Uterus (tissue), 2 donors: ENCODE measurements around the gene CAND2.

Experiments
- CTCF ChIP-seq, 4 experiments: fragments of 200-600 bp in 2 of 4; fragments of 450-650 bp in 2 of 4; sonication (generic) in 2 of 4; IDR thresholded peaks; one replicate each; pipeline ENCODE4 v1.5.1; 2016 to 2019; ENCODE audit warnings: antibody characterized with exemption in 4 of 4, mild to moderate bottlenecking in 2 of 4, moderate library complexity in 1 of 4
- POLR2A ChIP-seq, 2 donors: fragments of 450-650 bp; IDR thresholded peaks; one replicate each; pipeline ENCODE4 v1.6.1; 2016; ENCODE audit warnings: antibody characterized with exemption in 2 of 2, mild to moderate bottlenecking in 1 of 2, moderate library complexity in 1 of 2

DNA sequence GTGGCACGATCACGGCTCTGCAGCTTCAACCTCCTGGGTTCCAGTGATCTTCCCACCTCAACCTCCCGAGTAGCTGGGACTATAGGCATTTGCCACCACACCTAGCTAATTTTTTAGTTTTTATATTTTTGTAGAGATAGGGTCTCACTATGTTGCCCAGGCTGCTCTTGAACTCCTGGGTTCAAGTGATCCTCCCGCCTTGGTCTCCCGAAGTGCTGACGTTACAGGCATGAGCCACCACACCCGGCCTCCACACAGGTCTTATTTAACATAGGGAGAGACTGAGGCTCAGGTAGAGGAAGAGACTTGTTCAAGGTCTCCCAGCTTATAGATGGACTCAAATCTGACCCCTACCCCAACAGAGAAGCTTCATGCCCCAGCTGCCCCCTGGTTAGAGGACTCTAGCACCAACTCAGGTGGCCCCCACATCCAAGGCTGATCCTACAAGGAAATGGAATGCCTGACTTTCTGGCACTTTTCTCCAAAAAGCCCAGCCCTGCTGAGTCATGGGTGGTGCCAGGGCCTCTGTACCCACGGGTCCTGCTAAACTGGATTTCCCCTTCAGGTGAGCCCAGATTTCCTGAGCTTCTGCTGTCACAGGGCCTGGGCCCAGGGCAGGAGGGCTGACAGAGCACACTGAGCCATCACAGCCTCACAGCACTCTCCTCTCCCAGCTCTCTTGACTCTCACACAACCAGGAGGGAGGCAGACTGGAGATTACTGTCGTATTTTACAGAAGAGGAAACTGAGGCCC lies 43.0 kb upstream of the CAND2 start:
- TF ChIP-seq CTCF (IDR thresholded peaks at IDR 0.05) (no peak), POLR2A (IDR thresholded peaks at IDR 0.05) (no peak)
